D721Med (cell line): ENCODE data around the gene ZC3H12C.

Source experiments
- DNase-seq: peaks from one replicate; pipeline ENCODE4 v3.0.0; 2011; ENCODE audit warnings: low spot score; ENCODE audit not compliant: insufficient read length
- FAIRE-seq: peaks from 2 replicates; lab custom pipeline; 2011; peaks lifted over from hg19 to GRCh38; lab: Jason Lieb, UNC
- TF ChIP-seq, protein P1 (sequence below): IDR thresholded peaks from 2 replicates; pipeline ENCODE4 v1.5.1; 2012; ENCODE audit warnings: mild to moderate bottlenecking, control low read depth; ENCODE audit not compliant: insufficient read depth; ENCODE audit errors: missing control alignments

ZC3H12C gene

GRCh38 chr11:110148775-110149744 lies 55.9 kb downstream of the ZC3H12C start:
- TF ChIP-seq, protein P1, sequence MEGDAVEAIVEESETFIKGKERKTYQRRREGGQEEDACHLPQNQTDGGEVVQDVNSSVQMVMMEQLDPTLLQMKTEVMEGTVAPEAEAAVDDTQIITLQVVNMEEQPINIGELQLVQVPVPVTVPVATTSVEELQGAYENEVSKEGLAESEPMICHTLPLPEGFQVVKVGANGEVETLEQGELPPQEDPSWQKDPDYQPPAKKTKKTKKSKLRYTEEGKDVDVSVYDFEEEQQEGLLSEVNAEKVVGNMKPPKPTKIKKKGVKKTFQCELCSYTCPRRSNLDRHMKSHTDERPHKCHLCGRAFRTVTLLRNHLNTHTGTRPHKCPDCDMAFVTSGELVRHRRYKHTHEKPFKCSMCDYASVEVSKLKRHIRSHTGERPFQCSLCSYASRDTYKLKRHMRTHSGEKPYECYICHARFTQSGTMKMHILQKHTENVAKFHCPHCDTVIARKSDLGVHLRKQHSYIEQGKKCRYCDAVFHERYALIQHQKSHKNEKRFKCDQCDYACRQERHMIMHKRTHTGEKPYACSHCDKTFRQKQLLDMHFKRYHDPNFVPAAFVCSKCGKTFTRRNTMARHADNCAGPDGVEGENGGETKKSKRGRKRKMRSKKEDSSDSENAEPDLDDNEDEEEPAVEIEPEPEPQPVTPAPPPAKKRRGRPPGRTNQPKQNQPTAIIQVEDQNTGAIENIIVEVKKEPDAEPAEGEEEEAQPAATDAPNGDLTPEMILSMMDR = no peak
- FAIRE-seq (no peak), DNase-seq (no peak)

DNA sequence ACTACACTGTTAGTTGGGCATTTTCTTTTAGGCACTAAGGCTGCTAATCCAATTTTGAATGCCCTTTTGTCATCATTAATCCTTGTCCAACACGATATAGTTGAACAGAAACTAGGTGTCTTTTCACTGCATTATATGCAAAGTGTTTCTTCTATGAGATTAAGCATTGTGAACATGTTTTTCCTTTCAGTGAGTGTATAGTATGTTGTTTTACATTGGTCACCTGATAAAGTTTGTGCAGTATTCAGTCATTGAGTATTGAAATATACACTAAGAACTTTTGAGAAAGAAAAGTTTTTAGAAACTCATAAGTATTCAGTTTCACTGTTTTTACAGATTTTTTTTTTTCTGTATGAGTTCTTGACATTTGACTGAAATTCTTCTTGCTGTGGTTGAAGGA lies 59.0 kb downstream of the ZC3H12C start:
- FAIRE-seq = no peak
- no peak for DNase-seq
- TF ChIP-seq, protein P1 = no peak

DNA sequence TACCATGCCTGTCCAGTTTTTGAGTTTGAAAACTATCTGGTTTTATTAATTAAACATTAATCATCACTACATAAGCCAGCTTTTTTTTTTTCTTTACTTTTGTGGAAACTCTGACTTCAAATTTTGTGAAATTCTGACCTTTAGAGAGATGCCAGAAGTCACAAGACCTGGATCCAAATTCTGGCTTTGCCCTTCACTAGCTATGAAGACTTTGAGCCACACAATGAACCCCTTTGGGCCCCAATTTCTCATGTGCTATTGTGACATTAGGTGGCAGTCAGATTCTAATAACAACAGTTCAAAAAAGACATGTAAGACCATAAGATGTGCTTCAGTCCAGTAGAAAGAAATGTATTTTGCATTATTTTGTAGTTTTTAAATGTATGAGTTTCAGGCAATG lies 60.3 kb downstream of the ZC3H12C start:
- FAIRE-seq = no peak

DNA sequence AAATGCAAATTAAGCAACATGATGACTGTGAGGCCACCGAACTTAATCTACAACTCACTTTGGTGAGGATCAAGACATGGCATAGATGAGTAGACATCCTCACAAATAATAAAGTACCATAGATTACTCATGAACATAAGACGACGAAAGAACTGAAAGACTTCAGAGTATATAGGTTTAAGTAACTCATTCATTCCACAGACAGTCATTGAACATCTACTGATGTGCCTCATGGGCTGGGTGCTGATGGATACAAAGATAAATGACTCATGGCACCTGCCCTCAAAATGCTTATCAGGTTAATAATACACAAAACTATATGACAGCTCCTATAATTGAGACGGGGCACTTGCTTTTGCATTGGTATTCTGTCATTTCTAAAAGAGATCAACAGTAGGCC lies 63.3 kb downstream of the ZC3H12C start:
- DNase-seq (no peak), FAIRE-seq (no peak)
- TF ChIP-seq, protein P1 = no peak

More for the DNA sequence above, 60.3 kb downstream of the ZC3H12C start:
- TF ChIP-seq, protein P1 = no peak
- DNase-seq = no peak

GRCh38 chr11:110158317-110159200 lies 65.4 kb downstream of the ZC3H12C start:
- DNase-seq (no peak), FAIRE-seq (no peak)
- TF ChIP-seq, protein P1 = no peak

- DNase-seq (no peak), FAIRE-seq (no peak)
- TF ChIP-seq, protein P1 = no peak
Measured at GRCh38 chr11:110159476-110159875, 66.3 kb downstream of the ZC3H12C start.
